PFSK-1 (cell line): ENCODE results near the gene DPF3.

ENCODE experiments used
- FOXP2 ChIP-seq: optimal IDR thresholded peaks from 2 replicates; pipeline ENCODE3; 2011; ENCODE audit warnings: borderline replicate concordance, control low read depth, inconsistent platforms; ENCODE audit not compliant: insufficient read depth; ENCODE audit errors: extremely low read length, extremely low read depth
- POLR2AphosphoS5 ChIP-seq: IDR thresholded peaks from 2 replicates; pipeline ENCODE4 v1.6.1; 2012; ENCODE audit warnings: low read depth, mild to moderate bottlenecking, control low read depth, low read length, moderate library complexity
- REST ChIP-seq, 2 experiments: IDR thresholded peaks; 2 replicates each; pipeline versions ENCODE4 v1.6.1 to v1.8.0; 2011 to 2012; ENCODE audit warnings: low read depth in 2 of 2, low read length in 2 of 2, control low read depth in 1 of 2, inconsistent platforms in 1 of 2, mild to moderate bottlenecking in 1 of 2, moderate library complexity in 1 of 2; ENCODE audit not compliant: insufficient read depth in 1 of 2
- SIN3A ChIP-seq: IDR thresholded peaks from 2 replicates; pipeline ENCODE4 v1.6.1; 2012; ENCODE audit warnings: mild to moderate bottlenecking, low read length, moderate library complexity, borderline replicate concordance; ENCODE audit not compliant: insufficient read depth
- TAF1 ChIP-seq: IDR thresholded peaks from 2 replicates; pipeline ENCODE4 v1.6.1; 2012; ENCODE audit warnings: low read length, control low read depth, borderline replicate concordance; ENCODE audit not compliant: insufficient read depth

The DPF3 gene

DNA sequence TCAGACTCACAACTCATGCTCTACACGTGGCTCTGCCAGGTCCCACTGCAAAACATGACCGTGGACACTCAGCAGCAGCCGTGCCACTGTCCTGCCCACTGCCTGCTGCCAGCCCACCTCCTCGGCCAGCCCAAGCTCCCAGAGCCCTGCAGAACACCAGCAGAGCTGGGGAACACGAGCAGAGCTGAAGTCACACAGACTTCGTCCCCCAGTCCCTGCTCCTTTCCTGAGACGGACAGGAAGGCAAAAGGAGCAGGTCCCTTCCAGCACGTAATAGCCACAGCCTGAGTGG is 152.1 kb downstream of the DPF3 start:
- TF ChIP-seq SIN3A (no peak), REST (IDR thresholded peaks at IDR 0.05; ENCODE audit: insufficient read depth in 1 of 2, low read depth in 2 of 2, low read length in 2 of 2) (no peak), TAF1 (no peak), FOXP2 (no peak), POLR2AphosphoS5 (no peak)

GRCh38 chr14:72740966-72741825 is 152.7 kb downstream of the DPF3 start:
- TF ChIP-seq REST (IDR thresholded peaks at IDR 0.05; ENCODE audit: insufficient read depth in 1 of 2, low read depth in 2 of 2, low read length in 2 of 2) (no peak), SIN3A (no peak), POLR2AphosphoS5 (no peak), TAF1 (no peak), FOXP2 (no peak)

- TF ChIP-seq TAF1 (no peak), POLR2AphosphoS5 (no peak), FOXP2 (no peak), SIN3A (no peak), REST (IDR thresholded peaks at IDR 0.05; ENCODE audit: insufficient read depth in 1 of 2, low read depth in 2 of 2, low read length in 2 of 2) (no peak)
These were observed 153.4 kb downstream of the DPF3 start for GRCh38 chr14:72740504-72740961.

DNA sequence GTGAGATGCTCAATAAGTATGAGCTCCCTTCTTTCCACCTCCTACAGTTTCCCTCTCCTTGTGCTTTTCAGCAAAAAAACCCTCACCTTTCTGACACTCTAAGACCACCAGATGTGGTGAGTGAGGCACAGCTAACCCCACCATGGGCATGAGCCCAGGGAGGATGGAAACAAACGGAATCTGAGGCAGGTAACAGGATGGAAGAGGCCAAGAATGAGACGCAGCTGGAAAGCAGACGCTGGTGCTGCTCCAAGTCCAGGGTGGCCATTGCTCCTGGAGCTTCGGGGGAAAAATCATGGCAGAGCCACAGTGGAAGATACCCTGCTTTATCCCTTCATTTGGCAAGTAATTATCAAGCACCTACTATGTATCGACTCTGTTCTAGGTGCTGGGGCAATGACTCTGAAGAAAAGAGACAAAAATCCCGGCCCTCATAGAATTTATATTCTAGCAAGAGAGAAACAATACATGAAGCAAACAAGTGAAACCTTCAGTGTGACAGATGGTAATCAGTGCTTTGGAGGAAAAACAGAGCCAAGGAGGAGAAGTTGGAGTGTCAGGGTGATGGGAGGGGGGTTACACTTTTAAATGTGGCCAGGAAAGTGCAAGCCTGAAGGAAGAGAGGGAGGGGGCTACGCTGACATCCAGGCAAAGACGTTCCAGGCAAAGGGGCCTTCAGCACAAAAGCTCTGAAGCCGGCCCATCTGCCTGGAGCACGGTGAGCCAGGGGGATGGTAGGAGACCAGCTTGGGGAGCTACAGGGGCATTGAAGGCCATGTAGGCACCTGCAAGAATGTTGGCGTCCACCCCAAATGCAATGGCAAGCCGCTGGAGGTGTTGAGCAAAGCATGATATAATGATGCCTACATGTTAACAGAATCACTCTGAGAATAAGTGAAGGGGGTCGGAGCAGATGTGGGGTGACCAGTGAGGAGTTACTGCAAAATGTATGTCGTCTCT is 154.2 kb downstream of the DPF3 start:
- no peak for TF ChIP-seq REST (IDR thresholded peaks at IDR 0.05; ENCODE audit: insufficient read depth in 1 of 2, low read depth in 2 of 2, low read length in 2 of 2)
- TF ChIP-seq POLR2AphosphoS5 = no peak
- TF ChIP-seq FOXP2 = no peak
